ENCODE measurements around the gene VAPA. TPM values are rescaled to one million over a fixed set of nuclear protein-coding genes. Genes with fewer than 3 reads are reported as not detected.

Gene VAPA
- total RNA-seq, 1 experiment from 2014 or later: 333 TPM

- in situ Hi-C loops (cut with HindIII; ENCODE audit: low pct_unique_long_range_greater_than_20kb, low sequenced_read_pairs): no loop called here
These were observed 70.3 kb downstream of the VAPA start for GRCh38 chr18:9984080-9984479.

GRCh38 chr18:9985641-9986040, 71.8 kb downstream of the VAPA start:
- in situ Hi-C loops (cut with HindIII; ENCODE audit: low pct_unique_long_range_greater_than_20kb, low sequenced_read_pairs): no loop called here
- no peak for DNase-seq (ENCODE audit: low read depth, low spot score)

More at GRCh38 chr18:9984080-9984479, 70.3 kb downstream of the VAPA start:
- DNase-seq (ENCODE audit: low read depth, low spot score): no peak

- in situ Hi-C loops (cut with HindIII; ENCODE audit: low pct_unique_long_range_greater_than_20kb, low sequenced_read_pairs): no loop called here
- DNase-seq (ENCODE audit: low read depth, low spot score): no peak
These were observed 72.5 kb downstream of the VAPA start for GRCh38 chr18:9986156-9986930.

GRCh38 chr18:9987345-9987744, 73.5 kb downstream of the VAPA start:
- no peak for DNase-seq (ENCODE audit: low read depth, low spot score)
- in situ Hi-C loops (cut with HindIII; ENCODE audit: low pct_unique_long_range_greater_than_20kb, low sequenced_read_pairs): no loop called here

GRCh38 chr18:9987931-9988330, 74.1 kb downstream of the VAPA start:
- no peak for DNase-seq (ENCODE audit: low read depth, low spot score)
- in situ Hi-C loops (cut with HindIII; ENCODE audit: low pct_unique_long_range_greater_than_20kb, low sequenced_read_pairs): no loop called here

- no peak for DNase-seq (ENCODE audit: low read depth, low spot score)
- in situ Hi-C loops (cut with HindIII; ENCODE audit: low pct_unique_long_range_greater_than_20kb, low sequenced_read_pairs): no loop called here
These were observed 74.8 kb downstream of the VAPA start for GRCh38 chr18:9988665-9989064.

- in situ Hi-C loops (cut with HindIII; ENCODE audit: low pct_unique_long_range_greater_than_20kb, low sequenced_read_pairs): no loop called here
- no peak for DNase-seq (ENCODE audit: low read depth, low spot score)
These were observed 75.7 kb downstream of the VAPA start for GRCh38 chr18:9989481-9989880.

- in situ Hi-C loops (cut with HindIII; ENCODE audit: low pct_unique_long_range_greater_than_20kb, low sequenced_read_pairs): no loop called here
- DNase-seq (ENCODE audit: low read depth, low spot score): no peak
These were observed 77.5 kb downstream of the VAPA start for GRCh38 chr18:9991011-9992000.

- no peak for DNase-seq (ENCODE audit: low read depth, low spot score)
- in situ Hi-C loops (cut with HindIII; ENCODE audit: low pct_unique_long_range_greater_than_20kb, low sequenced_read_pairs): no loop called here
These were observed 78.6 kb downstream of the VAPA start for GRCh38 chr18:9992300-9992972.

- DNase-seq (ENCODE audit: low read depth, low spot score): no peak
These were observed 79.2 kb downstream of the VAPA start for GRCh38 chr18:9992973-9993520.

GRCh38 chr18:9993521-9994025, 79.8 kb downstream of the VAPA start:
- no peak for DNase-seq (ENCODE audit: low read depth, low spot score)
- in situ Hi-C loops (cut with HindIII; ENCODE audit: low pct_unique_long_range_greater_than_20kb, low sequenced_read_pairs): no loop called here

More at GRCh38 chr18:9992973-9993520, 79.2 kb downstream of the VAPA start:
- in situ Hi-C loops (cut with HindIII; ENCODE audit: low pct_unique_long_range_greater_than_20kb, low sequenced_read_pairs): no loop called here

- DNase-seq (ENCODE audit: low read depth, low spot score): no peak
- in situ Hi-C loops (cut with HindIII; ENCODE audit: low pct_unique_long_range_greater_than_20kb, low sequenced_read_pairs): no loop called here
These were observed 80.3 kb downstream of the VAPA start for GRCh38 chr18:9994026-9994570.

- in situ Hi-C loops (cut with HindIII; ENCODE audit: low pct_unique_long_range_greater_than_20kb, low sequenced_read_pairs): no loop called here
- no peak for DNase-seq (ENCODE audit: low read depth, low spot score)
These were observed 81.0 kb downstream of the VAPA start for GRCh38 chr18:9994701-9995235.

- DNase-seq (ENCODE audit: low read depth, low spot score): no peak
These were observed 81.8 kb downstream of the VAPA start for GRCh38 chr18:9995631-9996030.

GRCh38 chr18:9996094-9996493, 82.3 kb downstream of the VAPA start:
- in situ Hi-C loops (cut with HindIII; ENCODE audit: low pct_unique_long_range_greater_than_20kb, low sequenced_read_pairs): no loop called here
- DNase-seq (ENCODE audit: low read depth, low spot score): no peak

More at GRCh38 chr18:9995631-9996030, 81.8 kb downstream of the VAPA start:
- in situ Hi-C loops (cut with HindIII; ENCODE audit: low pct_unique_long_range_greater_than_20kb, low sequenced_read_pairs): no loop called here

GRCh38 chr18:9997711-9998110, 83.9 kb downstream of the VAPA start:
- no peak for DNase-seq (ENCODE audit: low read depth, low spot score)
- in situ Hi-C loops (cut with HindIII; ENCODE audit: low pct_unique_long_range_greater_than_20kb, low sequenced_read_pairs): no loop called here

- in situ Hi-C loops (cut with HindIII; ENCODE audit: low pct_unique_long_range_greater_than_20kb, low sequenced_read_pairs): no loop called here
These were observed 84.5 kb downstream of the VAPA start for GRCh38 chr18:9998330-9998729.

More at GRCh38 chr18:9998330-9998729, 84.5 kb downstream of the VAPA start:
- no peak for DNase-seq (ENCODE audit: low read depth, low spot score)
